HG03196 (cell line): Measurements from ENCODE around the gene BRSK2.

Source experiments
- ATAC-seq: cut with Tn5 transposase; IDR thresholded peaks from one replicate; pipeline ENCODE4 v1.9.1; 2021; ENCODE audit not compliant: unreplicated experiment

Gene BRSK2

DNA sequence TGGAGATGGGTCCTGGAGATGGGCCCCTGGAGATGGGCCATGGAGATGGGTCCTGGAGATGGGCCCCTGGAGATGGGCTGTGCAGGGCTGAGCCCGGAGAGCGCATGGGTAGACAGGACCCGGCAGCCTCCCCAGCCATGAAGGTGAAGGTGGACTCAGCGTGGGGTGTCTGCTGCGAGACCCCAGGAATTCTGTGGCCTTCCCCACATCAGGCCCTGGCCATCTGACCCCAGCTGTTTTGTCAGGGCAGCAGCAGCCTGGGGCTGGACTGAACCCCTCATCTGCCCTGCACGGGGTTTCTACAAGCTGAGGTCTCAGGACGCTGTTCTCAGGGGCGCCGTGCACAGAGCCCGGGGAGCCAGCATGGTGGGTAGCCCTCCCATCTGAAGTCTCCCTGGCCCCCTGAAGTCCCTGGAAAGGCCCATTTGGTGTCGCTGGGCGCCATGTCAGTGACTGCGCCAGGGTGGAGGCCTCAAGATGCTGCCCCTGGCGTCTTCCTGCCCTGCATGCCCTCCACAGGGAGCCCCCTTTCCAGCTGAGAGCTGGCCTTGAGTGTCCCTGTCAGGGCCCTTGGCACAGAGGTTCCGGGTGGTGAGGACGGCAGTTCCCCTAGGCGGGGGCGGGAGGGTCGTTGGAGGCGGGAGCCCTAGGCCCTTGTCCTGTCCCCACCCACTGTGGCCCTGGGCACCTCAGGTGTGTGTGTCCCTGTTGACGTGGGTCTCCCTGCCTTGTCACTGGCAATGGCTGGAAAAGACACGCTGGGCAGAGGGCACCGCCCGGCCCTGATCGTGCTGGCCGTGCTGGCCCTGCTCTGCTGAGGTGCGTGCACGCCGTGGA lies 5.4 kb downstream of the BRSK2 start:
- ATAC-seq: no peak

DNA sequence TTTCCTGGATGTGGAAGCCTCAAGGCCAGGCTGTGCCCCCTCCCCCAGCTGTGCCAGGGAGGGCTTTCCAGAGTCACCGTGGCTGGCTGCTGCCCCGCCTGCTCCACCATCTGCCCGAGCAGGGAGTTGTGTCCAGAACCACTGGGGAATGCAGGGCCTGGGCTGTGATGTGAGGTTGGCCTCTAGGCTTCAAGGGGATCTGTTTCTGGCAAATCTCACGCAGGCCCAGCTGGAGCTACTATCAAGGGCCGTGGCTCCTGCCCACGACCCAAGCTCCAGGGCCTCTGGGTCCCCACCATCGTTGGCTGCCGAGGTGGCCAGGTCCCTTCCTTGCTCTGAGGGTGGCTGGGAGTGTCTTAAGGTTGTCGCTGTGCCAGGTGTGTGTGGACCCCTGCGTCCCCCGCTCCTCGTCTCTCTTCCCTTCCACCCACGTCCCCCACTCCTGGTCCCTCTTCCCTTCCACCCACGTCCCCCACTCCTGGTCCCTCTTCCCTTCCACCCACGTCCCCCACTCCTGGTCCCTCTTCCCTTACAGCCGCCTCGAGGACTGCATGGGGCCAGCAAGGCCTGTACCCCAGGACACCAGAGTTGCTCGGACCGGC lies 6.1 kb downstream of the BRSK2 start:
- ATAC-seq: no peak

DNA sequence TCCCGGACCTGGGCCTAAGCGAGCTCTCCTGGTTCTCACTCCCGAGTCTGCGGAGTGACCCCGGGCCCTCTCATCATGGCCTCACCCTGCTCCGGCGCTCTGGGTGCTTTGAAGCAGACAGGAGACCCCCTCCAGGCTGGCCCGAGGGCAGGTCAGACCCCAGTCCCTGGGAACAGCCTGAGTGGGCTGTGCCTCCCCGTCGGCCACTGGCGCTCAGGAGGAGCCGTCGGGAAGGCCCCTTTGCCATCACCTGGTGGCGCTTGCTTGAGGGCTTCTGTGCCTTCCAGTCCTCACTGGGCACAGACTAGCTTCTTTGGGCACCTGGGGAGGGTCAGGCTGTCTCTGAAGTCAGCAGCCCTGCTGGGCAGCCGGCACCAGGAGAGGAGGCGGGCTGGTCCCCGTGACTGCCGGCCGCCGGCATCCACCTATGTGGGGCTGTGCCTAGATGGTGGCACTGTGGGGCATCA lies 6.7 kb downstream of the BRSK2 start:
- ATAC-seq: no peak

DNA sequence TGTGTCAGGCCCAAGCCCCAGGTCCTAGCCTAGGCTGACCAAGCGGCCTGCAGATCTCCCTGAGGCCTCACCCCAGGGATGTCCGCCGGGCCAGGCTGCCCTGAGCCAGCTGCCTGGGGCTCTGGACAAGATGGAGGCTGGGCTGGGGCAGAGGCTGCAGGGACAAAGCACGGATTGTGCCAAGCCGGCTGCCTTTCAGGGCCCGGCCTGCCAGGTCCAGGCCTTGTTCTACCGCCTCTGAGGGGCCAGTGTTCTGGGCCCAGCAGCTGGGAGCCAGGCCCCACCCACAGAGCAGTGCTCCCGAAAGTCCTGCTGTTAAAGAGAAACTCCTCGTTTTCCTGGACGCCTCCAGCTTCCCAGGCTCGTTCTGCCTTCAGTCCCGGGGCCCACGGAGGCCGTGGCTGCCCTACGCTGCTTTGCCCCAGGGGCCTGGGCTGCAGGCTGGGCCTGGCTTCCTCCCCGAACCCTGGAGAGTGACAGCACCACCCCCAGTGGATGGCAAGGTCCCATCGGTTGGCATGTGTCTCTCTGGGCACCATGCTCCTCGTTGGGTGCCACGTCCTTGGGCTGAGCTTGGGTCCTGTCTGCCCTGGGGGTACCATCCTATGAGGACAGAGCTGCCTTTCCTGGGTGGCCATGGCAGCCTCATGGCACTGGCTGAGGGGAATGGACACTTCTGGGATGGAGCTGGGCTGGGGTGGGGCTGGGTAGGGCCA lies 7.6 kb downstream of the BRSK2 start:
- ATAC-seq: no peak

DNA sequence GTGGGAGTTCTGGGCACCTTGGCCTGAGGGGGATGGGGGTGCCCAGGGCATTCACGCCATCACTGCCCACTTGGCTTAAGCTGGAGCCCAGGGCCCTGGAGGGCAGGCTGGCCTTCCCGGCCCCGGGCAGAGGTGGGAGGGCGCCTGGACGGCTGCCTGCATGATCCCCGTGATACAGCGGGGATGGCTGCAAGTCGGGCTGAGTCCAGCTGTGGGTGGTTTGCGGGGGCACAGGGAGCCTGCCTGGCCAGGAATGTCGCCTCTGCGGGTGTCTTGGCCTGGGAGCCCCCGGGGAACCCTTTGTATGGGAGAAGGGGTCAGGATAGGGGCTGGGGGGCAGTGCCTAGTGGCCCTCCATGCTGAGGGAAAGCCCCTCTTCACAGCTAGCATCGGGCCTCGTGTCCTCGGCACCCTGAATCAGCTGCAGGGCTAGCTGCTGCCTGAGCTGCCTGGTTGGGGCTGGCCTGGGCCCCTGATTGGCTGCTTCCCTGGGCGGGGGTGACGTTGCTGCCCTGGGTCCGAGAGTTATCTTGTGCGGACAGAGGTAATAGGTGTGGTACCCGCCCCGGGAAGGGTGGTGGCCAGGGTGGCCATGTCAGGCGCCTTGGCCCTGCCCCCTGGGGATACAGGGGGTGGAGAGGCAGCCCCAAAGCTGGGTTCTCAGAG lies 8.3 kb downstream of the BRSK2 start:
- ATAC-seq: no peak

DNA sequence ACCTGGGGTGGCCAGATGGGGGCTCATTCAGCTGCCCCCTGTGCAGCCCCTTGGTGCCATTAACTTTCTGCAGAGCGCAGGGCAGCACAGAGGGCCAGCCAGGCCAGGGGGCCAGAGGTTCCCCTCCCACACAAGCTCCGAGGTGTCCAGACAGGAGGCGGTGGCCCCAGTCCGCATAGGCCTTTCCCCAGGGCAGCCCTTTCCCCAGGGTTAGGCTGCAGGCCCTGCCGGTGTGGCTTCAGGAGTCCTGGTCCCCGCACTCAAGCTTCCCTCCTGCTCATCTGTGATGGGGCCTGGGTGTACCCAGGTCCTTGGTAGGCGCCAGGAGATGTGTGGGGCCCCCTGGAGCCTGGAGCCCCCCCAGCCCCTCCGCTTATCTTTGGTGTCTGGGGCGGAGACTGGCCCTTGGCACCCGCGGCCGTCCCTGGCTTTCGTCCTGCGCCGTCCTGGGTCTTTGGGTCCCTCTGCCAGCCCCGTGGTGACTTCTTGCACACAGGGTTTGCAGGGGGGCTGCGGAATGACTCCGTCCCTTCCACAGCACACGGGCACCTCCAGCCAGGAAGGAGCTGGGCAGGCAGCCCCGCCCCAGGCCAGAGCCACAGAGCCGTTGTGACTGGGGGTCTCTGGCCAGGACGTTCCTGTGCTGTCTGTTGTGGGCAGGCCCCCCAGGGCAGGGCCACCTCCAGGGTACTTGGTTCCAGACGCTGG lies 8.9 kb downstream of the BRSK2 start:
- ATAC-seq: no peak

DNA sequence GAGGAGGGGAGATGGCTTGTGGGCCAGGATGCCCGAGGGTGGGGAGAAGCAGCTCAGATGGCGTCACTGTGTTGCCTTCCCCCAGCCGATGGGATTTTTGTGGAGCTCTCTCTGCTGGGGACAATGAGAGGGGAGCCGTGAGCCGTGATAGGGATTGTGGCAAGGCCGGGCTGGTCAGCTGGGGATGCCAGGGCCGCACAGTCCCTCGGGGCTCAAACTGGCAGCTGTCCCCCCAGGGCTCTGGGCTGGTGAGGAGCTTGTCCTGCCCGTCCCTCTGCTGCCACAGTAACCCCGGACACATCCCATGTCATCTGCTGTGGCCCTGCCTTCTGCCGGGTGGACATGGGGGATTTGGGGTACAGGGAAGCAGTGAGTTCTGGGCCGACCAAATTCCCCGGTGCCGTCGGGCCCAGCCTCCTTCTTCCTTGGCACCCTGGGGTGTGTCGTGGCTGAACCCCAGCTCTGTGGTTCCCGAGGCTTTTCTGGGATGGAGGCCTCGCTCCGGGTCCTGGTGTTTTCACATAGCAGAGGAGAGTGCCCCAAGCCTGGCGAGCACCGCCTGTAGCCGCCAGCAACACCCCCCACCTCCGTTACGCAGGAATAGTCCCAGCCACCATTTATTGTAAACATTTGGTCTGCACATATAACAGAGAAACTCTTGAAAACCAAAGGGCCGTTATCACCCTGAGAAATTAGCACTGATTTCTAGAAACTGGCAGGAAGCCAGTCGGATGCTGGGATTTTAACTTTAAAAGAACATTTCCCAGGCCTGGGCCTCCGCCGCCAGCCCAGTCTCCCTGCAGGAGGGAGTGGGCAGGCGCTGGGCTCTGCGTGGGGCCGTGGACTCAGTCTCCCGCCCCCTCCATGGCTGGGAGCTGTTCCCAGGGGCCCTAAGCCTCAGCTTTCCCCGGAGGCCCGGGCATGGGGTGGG lies 9.9 kb downstream of the BRSK2 start:
- ATAC-seq: no peak

DNA sequence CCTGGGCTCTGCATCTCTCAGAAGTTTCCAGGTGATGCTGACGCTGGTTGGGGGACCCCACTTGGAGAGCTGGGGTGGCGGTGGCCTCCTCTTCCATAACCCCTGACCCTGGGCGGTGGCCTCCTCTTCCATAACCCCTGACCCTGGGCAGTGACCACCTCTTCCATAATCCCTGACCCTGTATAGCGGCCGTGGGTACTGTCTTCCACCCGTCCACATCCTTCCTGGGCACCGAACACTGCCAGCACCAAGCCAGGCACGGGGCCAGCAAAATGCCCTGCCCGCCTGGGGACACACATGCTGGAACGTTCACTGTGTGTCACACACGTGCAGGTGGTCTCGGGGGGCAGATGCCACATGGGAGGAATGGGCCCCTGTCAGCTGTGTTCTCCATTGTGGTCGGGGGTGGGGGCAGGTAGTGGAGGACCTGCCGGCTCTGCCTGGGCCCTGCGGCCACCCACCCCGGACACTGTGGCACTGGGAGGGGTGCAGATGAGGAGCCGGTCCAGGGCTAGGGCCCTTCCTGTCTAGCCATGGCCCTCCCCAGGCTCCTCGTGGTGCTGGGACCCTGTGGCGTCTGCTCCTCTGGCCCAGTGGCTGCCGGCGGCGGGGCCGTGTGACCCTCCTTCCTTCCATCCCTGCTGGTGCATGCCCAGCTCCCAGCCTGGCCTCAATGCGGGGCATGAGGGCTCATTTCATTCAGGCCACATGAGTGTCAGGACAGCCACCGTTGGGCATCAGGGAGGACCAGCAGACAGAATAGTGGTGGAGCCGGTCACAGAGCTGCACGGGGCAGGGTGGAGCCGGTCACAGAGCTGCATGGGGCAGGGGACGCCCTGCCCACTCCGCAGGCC lies 10.8 kb downstream of the BRSK2 start:
- no peak for ATAC-seq

DNA sequence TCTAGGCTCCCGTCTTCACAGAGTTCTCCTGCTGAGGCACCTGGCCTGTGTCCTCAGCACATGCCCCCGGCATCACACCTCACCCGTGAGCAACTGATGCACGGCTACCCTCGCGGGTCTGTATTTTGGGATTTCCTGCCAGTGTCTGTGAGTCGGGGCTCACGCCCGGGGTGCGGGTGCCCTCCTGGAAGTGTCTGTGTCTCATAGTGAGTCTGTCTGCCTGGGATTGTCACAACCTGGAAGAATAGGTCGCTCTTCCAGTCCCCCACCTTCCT lies 11.4 kb downstream of the BRSK2 start:
- ATAC-seq: no peak

DNA sequence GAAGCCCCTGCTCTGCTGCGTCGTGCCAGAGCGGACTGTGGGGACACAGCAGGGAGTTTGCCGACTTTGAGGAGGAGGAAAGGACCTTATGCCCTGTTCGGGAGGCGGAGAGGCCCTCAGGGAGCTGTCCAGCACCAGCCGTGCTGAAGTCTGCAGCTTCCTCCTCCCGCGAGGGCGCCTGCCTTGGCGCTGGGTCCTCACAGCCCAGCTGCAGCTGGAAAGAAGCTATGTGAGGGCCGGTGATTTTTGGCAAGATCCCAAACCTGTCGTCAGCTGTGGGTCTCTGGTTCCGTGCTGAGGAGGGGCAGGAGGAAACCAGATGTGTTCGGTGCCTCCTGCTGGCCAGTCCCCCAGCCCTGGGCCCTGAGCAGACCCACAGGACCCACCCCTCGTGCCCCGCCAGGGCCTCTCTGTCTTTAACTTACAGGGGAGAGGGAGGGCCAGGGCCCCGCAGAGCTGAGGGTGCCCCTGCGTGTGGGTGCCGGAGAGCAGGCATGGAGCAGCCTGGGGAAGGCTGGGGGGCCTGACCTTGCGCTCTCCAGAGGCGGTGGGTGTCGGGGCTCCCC lies 12.0 kb downstream of the BRSK2 start:
- no peak for ATAC-seq

DNA sequence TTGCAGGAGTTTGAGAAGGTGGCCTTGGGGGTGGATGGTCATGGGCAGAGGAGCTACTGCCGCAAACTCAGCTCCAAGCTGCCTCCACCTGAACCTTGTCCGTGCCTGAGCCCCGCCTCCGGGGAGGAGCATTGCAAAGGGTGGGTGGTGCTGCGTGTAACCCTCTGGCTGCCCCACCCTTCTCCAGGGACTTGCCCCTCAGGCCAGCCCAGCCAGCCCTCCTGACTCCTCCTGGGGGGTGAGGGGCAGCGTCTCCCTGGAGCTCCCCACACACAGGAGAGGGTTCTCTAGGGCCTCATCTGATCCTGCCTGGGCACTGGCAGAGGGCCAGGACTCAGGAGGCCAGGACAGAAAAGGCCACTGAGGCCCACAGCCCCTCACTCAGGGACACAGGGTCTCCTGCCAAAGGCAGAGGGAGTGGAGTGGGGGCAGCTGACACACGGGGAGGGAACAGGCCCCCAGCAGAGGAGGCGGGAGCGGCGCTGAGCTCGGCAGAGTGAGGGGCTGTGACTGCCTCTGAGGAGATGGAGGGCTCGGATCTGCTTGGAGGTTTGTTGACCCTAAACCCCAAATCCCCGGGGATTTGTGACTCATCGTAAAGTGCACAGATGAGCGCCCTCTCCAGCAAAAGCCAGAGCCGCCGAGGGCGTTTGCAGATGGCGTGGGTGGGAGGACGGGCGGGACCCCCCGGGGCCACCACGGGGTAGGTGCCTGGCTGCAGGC lies 12.8 kb downstream of the BRSK2 start:
- no peak for ATAC-seq

DNA sequence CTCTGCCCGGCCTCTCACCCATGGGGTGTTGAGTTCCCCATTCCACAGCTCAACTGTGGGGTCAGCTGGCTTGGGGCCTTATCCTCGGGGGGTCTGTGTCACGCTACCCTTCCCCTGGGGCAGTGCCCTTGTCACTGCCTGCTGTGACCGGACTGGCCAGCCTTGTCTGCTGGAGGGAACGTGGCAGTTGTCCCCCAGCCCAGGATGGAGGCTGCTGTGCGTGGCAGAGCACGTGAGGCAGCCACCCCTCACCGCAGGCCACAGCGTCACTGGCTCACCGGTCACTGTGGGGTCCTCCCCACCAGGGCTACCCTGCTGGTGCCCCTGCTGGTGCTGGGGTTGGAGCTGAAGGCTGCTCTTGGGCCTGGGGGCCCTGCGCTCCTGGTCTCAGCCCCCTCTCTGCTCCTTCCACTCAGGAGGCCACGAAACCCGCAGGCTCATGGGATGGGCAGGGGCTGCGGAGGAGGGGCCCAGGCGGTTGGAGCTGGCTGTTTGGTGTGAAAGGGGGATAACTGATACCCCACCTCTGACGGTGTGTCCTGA lies 13.4 kb downstream of the BRSK2 start:
- no peak for ATAC-seq

DNA sequence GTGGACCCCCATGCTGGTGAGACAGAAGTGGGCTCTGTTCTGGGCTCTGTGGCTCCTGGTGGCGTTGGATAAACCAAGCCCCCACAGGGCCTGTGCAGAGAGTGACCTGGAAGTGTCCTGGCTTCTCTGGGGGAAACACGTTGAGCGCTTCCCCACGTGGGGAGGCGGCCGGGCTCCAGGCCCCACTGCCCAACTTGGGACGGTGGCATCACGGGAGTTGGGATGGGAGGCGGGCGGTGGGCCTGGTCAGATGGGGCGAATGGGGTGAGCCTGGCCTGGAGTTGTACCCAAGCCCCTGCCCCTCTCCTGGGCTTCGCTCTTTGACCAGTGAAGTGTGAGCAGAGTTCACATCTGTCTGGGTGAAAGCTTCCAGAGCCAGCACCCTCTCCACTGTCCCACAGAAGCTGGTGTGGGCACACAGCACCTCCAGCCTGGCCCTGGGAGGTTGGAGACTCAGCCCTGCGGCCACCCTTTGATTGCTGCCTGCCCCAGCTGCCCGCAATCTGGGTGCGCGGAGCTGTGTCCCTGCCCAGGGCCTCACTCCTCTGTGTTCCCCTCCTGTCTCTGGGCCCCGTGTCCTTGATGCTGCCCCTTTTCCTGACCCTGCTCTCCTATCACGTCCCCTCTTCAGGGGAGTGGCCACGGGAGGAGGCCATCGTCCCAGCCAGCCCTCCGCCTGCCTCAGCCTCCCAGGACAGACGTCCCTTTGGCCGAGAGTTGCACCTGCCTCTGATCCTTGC lies 14.2 kb downstream of the BRSK2 start:
- ATAC-seq: no peak

DNA sequence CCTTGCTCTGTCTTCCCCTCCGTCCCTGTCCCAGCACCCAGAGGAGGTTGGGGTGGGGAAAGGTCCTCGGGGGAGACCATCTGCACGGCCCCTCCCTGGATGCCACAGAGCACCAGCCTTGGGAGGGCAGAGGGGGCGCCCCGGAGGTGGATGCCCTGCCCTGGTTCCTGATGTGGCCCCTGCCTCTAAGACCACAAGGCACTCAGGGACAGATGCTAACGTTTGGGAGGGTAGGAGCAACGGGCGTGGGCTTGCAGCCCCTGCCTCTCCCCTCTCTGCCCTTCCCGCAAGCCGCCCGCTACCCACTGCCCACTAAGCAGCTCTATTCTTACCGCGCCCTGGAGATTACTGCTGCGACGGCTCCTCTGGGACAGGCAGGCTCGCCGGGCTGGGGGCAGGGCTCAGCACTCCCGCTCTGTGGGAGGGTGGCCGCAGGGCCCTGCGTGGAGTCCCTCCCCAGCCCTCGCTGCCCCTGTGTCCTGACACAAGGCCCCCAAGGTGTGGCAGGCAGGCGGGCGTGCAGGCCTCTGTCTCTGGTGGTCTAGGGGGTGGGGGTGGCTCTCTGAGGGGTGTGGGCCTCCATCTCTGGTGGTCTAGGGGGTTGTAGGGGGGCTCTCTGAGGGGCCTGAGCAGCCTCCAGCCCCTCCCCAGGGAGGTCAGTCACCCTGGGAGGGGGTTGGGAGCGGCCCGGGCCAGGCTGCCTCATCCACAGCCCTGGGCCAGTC lies 14.9 kb downstream of the BRSK2 start:
- no peak for ATAC-seq

DNA sequence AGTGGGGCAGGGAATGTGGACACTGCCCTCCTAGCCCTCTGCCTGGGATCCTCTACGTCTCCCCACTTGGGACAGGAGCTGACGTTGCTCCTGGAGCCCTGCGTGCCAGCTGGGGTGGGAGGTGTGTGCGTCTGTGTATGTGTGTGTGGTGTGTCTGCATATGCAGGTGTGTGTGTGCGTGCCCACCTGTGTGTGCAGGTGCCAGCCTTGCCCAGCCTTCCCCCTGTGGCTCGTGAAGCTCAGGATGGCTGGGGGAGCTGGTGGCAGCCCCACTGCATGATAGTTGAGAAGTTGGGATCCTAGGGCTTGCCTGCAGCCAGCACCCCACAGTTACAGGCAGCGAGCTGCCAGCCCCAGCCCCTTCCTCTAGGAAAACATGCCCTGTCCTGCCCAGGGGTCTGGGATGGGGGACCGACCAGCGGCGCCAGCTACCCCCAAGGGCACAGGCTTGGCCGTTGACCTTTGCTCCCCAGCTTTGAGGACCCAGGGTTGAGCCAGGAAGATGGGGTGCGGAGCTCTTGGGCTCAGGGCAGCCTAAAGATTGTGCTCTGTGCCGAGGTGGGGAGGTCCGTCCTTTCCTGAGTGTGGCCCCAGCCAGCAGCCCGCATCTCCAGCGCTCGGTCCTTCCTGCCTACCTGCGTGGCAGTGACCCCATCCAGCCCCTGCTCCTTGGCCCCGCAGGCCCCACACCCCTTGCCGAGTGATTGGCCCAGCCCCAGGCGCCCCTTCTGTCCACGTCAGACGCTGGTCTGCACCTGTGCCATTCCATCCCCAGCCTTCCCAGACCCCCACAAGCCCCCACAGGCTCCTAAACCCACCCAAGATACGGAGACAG lies 15.7 kb downstream of the BRSK2 start:
- ATAC-seq: no peak
